Ishikawa (cell line): ENCODE results near the gene LIMK2.

Experiments used
- CEBPB ChIP-seq: IDR thresholded peaks from 2 replicates; pipeline ENCODE4 v1.6.1; 2012
- CREB1 ChIP-seq: IDR thresholded peaks from 2 replicates; pipeline ENCODE4 v1.6.1; 2012; ENCODE audit warnings: low read depth
- EGR1 ChIP-seq: IDR thresholded peaks from 2 replicates; pipeline ENCODE4 v1.6.1; 2012
- EP300 ChIP-seq: IDR thresholded peaks from 2 replicates; pipeline ENCODE4 v1.6.1; 2012; ENCODE audit warnings: borderline replicate concordance
- FOXM1 ChIP-seq: IDR thresholded peaks from 2 replicates; pipeline ENCODE4 v1.6.1; 2012; ENCODE audit warnings: low read depth, borderline replicate concordance
- NFIC ChIP-seq: IDR thresholded peaks from 2 replicates; pipeline ENCODE4 v1.6.1; 2012
- RAD21 ChIP-seq: IDR thresholded peaks from 2 replicates; pipeline ENCODE4 v1.6.1; 2012; ENCODE audit warnings: low read depth
- TAF1 ChIP-seq: IDR thresholded peaks from 2 replicates; pipeline ENCODE4 v1.6.1; 2012; ENCODE audit warnings: low read depth, mild to moderate bottlenecking
- TCF12 ChIP-seq: IDR thresholded peaks from 2 replicates; pipeline ENCODE4 v1.6.1; 2012; ENCODE audit warnings: low read depth
- TEAD4 ChIP-seq: IDR thresholded peaks from 2 replicates; pipeline ENCODE4 v1.6.1; 2012
- USF1 ChIP-seq: IDR thresholded peaks from 2 replicates; pipeline ENCODE4 v1.6.1; 2012
- YY1 ChIP-seq: IDR thresholded peaks from 2 replicates; pipeline ENCODE4 v1.6.1; 2012; ENCODE audit warnings: low read depth
- ZBTB7A ChIP-seq: IDR thresholded peaks from 2 replicates; pipeline ENCODE4 v1.6.1; 2012; ENCODE audit warnings: low read depth
- TF ChIP-seq, protein P1 (sequence below): IDR thresholded peaks from 2 replicates; pipeline ENCODE4 v1.6.1; 2012
- TF ChIP-seq, protein P2 (sequence below): IDR thresholded peaks from 2 replicates; pipeline ENCODE4 v1.6.1; 2012; ENCODE audit warnings: low read depth, mild to moderate bottlenecking

LIMK2 gene

DNA sequence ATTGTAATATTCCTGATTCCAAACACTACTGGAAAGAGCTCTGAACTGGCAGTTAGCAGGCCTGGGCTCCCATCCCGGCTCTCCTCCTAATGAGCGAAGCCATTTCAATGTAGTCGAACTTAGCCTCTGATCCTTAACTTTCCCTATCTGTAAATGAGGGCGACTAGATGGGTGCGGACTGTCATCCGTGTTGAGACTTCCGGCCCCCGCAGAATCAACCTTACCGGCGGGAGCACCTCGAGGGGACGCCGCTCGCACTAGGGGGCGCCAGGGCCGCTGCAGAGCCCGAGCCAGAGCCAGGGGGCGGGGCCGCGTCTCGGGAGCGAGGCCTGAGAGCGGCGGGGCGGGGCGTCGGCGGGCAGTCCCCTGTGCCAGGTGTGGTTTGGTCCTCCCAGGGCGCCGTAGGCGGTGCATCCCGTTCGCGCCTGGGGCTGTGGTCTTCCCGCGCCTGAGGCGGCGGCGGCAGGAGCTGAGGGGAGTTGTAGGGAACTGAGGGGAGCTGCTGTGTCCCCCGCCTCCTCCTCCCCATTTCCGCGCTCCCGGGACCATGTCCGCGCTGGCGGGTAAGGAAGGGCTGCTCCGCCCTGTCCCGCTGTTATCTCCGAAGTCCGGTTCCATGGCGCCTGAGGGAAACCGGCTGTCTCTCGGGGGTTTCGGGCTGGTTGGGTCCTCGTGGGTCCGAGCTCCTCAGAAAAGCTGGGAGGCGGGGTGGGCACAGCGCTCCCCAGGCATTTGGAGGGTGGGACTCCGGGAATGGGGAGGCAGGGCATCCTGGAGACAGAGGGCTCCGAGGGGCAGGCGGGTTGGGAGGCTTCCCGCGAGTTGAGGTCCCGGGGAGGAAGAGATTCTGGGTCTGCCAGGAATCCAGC, at the start of gene LIMK2:
TSS of gene LIMK2 (plus strand) at position 437 of the 869 bp plus-strand sequence. CDS start at position 548, 111 bp downstream.
- TF ChIP-seq CREB1, result no peak
- TF ChIP-seq, protein P1, sequence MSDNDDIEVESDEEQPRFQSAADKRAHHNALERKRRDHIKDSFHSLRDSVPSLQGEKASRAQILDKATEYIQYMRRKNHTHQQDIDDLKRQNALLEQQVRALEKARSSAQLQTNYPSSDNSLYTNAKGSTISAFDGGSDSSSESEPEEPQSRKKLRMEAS, result no peak; the same call in 1 of the 2 replicates
- TF ChIP-seq CEBPB, result no peak
- peak; percentile 32 for TF ChIP-seq YY1
- peak; percentile 52 for TF ChIP-seq TAF1
- TF ChIP-seq EP300, result 0 out of 2 replicates have a peak, but pooled peaks have one; percentile 24
- peak; percentile 49 for TF ChIP-seq NFIC
- no peak for TF ChIP-seq FOXM1
- peak; percentile 75; the same call in 1 of the 2 replicates for TF ChIP-seq RAD21
- peak; percentile 61; the same call in 1 of the 2 replicates for TF ChIP-seq ZBTB7A
- TF ChIP-seq, protein P2, sequence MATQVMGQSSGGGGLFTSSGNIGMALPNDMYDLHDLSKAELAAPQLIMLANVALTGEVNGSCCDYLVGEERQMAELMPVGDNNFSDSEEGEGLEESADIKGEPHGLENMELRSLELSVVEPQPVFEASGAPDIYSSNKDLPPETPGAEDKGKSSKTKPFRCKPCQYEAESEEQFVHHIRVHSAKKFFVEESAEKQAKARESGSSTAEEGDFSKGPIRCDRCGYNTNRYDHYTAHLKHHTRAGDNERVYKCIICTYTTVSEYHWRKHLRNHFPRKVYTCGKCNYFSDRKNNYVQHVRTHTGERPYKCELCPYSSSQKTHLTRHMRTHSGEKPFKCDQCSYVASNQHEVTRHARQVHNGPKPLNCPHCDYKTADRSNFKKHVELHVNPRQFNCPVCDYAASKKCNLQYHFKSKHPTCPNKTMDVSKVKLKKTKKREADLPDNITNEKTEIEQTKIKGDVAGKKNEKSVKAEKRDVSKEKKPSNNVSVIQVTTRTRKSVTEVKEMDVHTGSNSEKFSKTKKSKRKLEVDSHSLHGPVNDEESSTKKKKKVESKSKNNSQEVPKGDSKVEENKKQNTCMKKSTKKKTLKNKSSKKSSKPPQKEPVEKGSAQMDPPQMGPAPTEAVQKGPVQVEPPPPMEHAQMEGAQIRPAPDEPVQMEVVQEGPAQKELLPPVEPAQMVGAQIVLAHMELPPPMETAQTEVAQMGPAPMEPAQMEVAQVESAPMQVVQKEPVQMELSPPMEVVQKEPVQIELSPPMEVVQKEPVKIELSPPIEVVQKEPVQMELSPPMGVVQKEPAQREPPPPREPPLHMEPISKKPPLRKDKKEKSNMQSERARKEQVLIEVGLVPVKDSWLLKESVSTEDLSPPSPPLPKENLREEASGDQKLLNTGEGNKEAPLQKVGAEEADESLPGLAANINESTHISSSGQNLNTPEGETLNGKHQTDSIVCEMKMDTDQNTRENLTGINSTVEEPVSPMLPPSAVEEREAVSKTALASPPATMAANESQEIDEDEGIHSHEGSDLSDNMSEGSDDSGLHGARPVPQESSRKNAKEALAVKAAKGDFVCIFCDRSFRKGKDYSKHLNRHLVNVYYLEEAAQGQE, result no peak
- TF ChIP-seq TCF12, result peak; percentile 29; the same call in 1 of the 2 replicates
- TF ChIP-seq EGR1, result no peak
- no peak; the same call in 1 of the 2 replicates for TF ChIP-seq USF1
- TF ChIP-seq TEAD4, result peak; percentile 13; the same call in 1 of the 2 replicates

- TF ChIP-seq NFIC, result no peak
These were observed 41.1 kb upstream of the LIMK2 start for GRCh38 chr22:31170971-31171370.

- no peak for TF ChIP-seq EGR1
- no peak for TF ChIP-seq TEAD4
- TF ChIP-seq TAF1, result no peak
- TF ChIP-seq FOXM1, result no peak
- TF ChIP-seq, protein P2, result no peak
- no peak for TF ChIP-seq CREB1
- no peak for TF ChIP-seq ZBTB7A
- no peak for TF ChIP-seq YY1
- TF ChIP-seq NFIC, result no peak
These were observed 38.5 kb upstream of the LIMK2 start for GRCh38 chr22:31173386-31174145.

GRCh38 chr22:31176923-31177322, 35.2 kb upstream of the LIMK2 start:
- no peak for TF ChIP-seq YY1
- TF ChIP-seq FOXM1, result no peak
- TF ChIP-seq CREB1, result no peak
- no peak for TF ChIP-seq USF1
- no peak for TF ChIP-seq NFIC
- TF ChIP-seq CEBPB, result no peak
- TF ChIP-seq TCF12, result no peak
- TF ChIP-seq RAD21, result no peak
- no peak for TF ChIP-seq TEAD4
- TF ChIP-seq ZBTB7A, result no peak
- TF ChIP-seq EP300, result no peak
- TF ChIP-seq EGR1, result no peak
- TF ChIP-seq TAF1, result no peak
- TF ChIP-seq, protein P1, result no peak
- TF ChIP-seq, protein P2, result no peak
